Activated CD8-positive, alpha-beta T cell treated with anti-CD3 and anti-CD28 coated beads for 36 hours (primary cell): ENCODE measurements around the gene OSBPL1A. TPM values are rescaled to one million over a fixed set of nuclear protein-coding genes. Genes with fewer than 3 reads are reported as not detected.
"Not testable (repeated sequence)": the region's sequence is repeated elsewhere in the genome, so short reads cannot be mapped to it uniquely, and the experiment has no call there.

Experiments used
- ATAC-seq: fragments of 200-7000 bp; cut with Tn5 transposase; one replicate; pipeline ENCODE4 v1.10.0; 2021; ENCODE audit warnings: mild to moderate bottlenecking, moderate library complexity
- CTCF ChIA-PET: fragments of 350-600 bp; sonication (Branson Sonifier 250); formaldehyde crosslinking; loops from one replicate; lab custom pipeline; 2021; ENCODE audit warnings: antibody characterized with exemption; lab: Charles Lee
- POLR2A ChIA-PET: fragments of 350-600 bp; sonication (Branson Sonifier 250); formaldehyde crosslinking; loops from one replicate; lab custom pipeline; 2021; ENCODE audit warnings: antibody characterized with exemption; lab: Charles Lee
- DNase-seq: peaks from one replicate; pipeline ENCODE4 v3.0.0-alpha.2; 2020
- H3K27ac Mint-ChIP-seq: one replicate; pipeline ENCODE4 v1.8.0; 2021; ENCODE audit warnings: mild to moderate bottlenecking, mixed read lengths
- H3K27me3 Mint-ChIP-seq: one replicate; pipeline ENCODE4 v1.8.0; 2021; ENCODE audit warnings: mixed read lengths
- H3K36me3 Mint-ChIP-seq: one replicate; pipeline ENCODE4 v1.8.0; 2021; ENCODE audit warnings: low read depth, mixed read lengths
- H3K4me1 Mint-ChIP-seq: one replicate; pipeline ENCODE4 v1.8.0; 2021; ENCODE audit warnings: low read depth, mixed read lengths
- H3K4me3 Mint-ChIP-seq: one replicate; pipeline ENCODE4 v1.8.0; 2021; ENCODE audit warnings: mild to moderate bottlenecking, moderate library complexity, mixed read lengths
- H3K9me3 Mint-ChIP-seq: one replicate; pipeline ENCODE4 v1.8.0; 2021; ENCODE audit warnings: mixed read lengths
- CTCF ChIP-seq: fragments of 200-600 bp; IDR thresholded peaks from one replicate; pipeline ENCODE4 v1.8.0; 2022; ENCODE audit warnings: antibody characterized with exemption, mild to moderate bottlenecking
- intact Hi-C: fragments of 100-400 bp; cut with micrococcal nuclease; formaldehyde crosslinking; loops from one replicate; pipeline ENCODE4 v1.10.0; 2022
- total RNA-seq, 2 experiments: library from RNA; stranded (reverse); gene quantifications; one replicate each; pipeline ENCODE4 v1.2.3, GENCODE V29; 2021

Gene OSBPL1A
- total RNA-seq, 2 experiments from 2014 or later = 2.7 to 3.1 TPM

DNA sequence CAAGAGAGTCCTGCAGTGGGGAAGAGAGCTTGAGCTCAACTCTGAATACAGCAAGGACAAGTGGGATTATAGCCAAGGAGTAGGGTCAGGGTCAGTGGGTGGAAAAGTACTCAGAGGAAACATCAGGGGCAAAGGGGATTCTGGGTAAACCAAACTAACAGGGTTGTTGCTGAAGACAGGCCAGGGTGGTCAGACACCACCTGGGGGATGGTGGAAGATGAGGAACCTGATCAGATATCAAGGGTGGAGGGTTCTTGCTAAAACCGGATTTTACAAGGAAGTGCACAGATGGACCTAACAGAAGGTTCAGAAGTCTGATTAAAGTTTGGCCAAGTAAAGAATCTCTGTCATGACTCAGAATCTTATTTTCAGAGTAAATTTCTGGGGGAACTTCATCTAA lies 16.5 kb downstream of the OSBPL1A start:
- DNase-seq (no peak), ATAC-seq (no peak)
- Mint-ChIP-seq H3K4me1 (peaks cover 7% of the 10 kb centered on the region), H3K27ac (no peak overlapping the region), H3K4me3 (no peak overlapping the region), H3K36me3 (no peaks in the 10 kb centered on the region), H3K9me3 (no peaks in the 10 kb centered on the region), H3K27me3 (peaks cover 2% of the 10 kb centered on the region)
- intact Hi-C loops = no loop called here
- ChIA-PET POLR2A (no interaction called here), CTCF (interaction anchor here (1.3 kb wide), 2 partner anchors 13 to 20 kb away, joined by 3 to 5 read pairs; no protein-coding TSS in a partner anchor)
- no peak for TF ChIP-seq CTCF

GRCh38 chr18:24380163-24380747 lies 17.4 kb downstream of the OSBPL1A start:
- Mint-ChIP-seq H3K27ac (no peak overlapping the region), H3K4me3 (no peak overlapping the region), H3K9me3 (no peaks in the 10 kb centered on the region), H3K36me3 (no peaks in the 10 kb centered on the region), H3K4me1 (peaks cover 7% of the 10 kb centered on the region), H3K27me3 (no peaks in the 10 kb centered on the region)
- no peak for TF ChIP-seq CTCF
- CTCF ChIA-PET = interaction anchor here (0.5 to 1.3 kb wide), 4 partner anchors 11 to 20 kb away, joined by 3 to 5 read pairs (median 4); no protein-coding TSS in a partner anchor
- DNase-seq = no peak
- peak; percentile 45 for ATAC-seq
- intact Hi-C loops = no loop called here
- POLR2A ChIA-PET = no interaction called here

DNA sequence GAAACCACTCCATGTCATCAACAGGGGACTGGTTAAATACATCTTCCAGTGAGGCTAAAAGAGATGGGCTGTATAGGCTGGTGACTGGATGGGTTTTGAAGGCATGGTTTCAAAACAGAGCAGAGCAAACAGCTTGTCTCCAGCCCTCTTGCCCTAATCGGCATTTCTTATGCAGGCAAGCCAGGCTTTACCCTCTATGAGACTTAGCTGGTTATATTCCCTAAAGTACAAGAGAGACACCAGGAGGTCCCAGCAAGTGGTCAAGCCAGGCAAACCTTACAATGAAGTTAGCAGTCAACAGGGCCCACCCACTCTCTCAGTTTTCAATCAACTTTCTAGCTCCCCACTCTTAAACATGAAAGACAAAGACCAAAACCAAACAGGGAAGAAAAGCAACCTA lies 19.0 kb downstream of the OSBPL1A start:
- TF ChIP-seq CTCF = no peak
- intact Hi-C loops = no loop called here
- H3K4me1 Mint-ChIP-seq = peaks cover 7% of the 10 kb centered on the region
- H3K27me3 Mint-ChIP-seq = no peaks in the 10 kb centered on the region
- H3K9me3 Mint-ChIP-seq = no peaks in the 10 kb centered on the region
- no peak for DNase-seq
- CTCF ChIA-PET = interaction anchor here (0.6 kb wide), 1 partner anchor 65 kb away, joined by 3 read pairs; no protein-coding TSS in a partner anchor
- H3K4me3 Mint-ChIP-seq = no peak overlapping the region
- no peak overlapping the region for H3K27ac Mint-ChIP-seq
- no peaks in the 10 kb centered on the region for H3K36me3 Mint-ChIP-seq
- POLR2A ChIA-PET = interaction anchor here (0.6 kb wide), 2 partner anchors 8 to 661 kb away, joined by 3 read pairs; no protein-coding TSS in a partner anchor
- no peak for ATAC-seq

GRCh38 chr18:24376531-24376930 lies 21.1 kb downstream of the OSBPL1A start:
- H3K9me3 Mint-ChIP-seq, CTCF ChIA-PET, ATAC-seq, H3K4me3 Mint-ChIP-seq, DNase-seq, intact Hi-C loops, H3K27me3 Mint-ChIP-seq, H3K27ac Mint-ChIP-seq, H3K36me3 Mint-ChIP-seq, POLR2A ChIA-PET, H3K4me1 Mint-ChIP-seq: not testable (repeated sequence)

DNA sequence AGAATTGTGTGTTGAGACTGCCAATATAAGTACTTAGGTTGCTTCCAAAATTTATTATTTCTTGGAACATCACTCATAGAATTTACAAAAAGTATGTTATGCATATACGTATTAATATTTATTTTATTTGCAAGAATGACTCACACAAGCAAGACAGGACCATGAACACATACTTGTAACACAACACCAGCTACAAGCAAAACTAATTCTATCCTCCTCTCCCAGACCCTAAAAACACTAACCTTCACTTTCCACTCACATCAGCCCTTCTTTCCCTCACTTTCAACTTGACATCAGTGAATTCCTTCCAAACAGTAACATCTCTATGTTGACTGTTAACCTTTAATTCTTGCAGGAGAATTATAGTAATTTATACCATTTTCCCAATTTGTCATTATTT lies 24.3 kb downstream of the OSBPL1A start:
- H3K4me1 Mint-ChIP-seq = peaks cover 20% of the 10 kb centered on the region
- H3K27me3 Mint-ChIP-seq = no peaks in the 10 kb centered on the region
- CTCF ChIA-PET = interaction anchor here (1.6 to 1.7 kb wide), 2 partner anchors 13 to 116 kb away, joined by 6 to 7 read pairs; no protein-coding TSS in a partner anchor

More for the DNA sequence above, 24.3 kb downstream of the OSBPL1A start:
- H3K36me3 Mint-ChIP-seq = peaks cover 2% of the 10 kb centered on the region
- intact Hi-C loops = no loop called here
- no peak overlapping the region for H3K4me3 Mint-ChIP-seq
- POLR2A ChIA-PET = no interaction called here
- no peaks in the 10 kb centered on the region for H3K9me3 Mint-ChIP-seq
- H3K27ac Mint-ChIP-seq = no peak overlapping the region
- DNase-seq (no peak), ATAC-seq (no peak)
- TF ChIP-seq CTCF = no peak
